K562 (cell line): ENCODE measurements around the gene UBE2M. TPM values are rescaled to one million over a fixed set of nuclear protein-coding genes. Genes with fewer than 3 reads are reported as not detected.

ENCODE experiments used
- CBFA2T3 ChIP-seq: fragments of 450-650 bp; IDR thresholded peaks from 2 replicates; pipeline ENCODE4 v1.6.1; 2017
- DPF2 ChIP-seq: fragments of 450-650 bp; IDR thresholded peaks from 2 replicates; pipeline ENCODE4 v1.6.1; 2016
- E4F1 ChIP-seq: fragments of 250-450 bp; sonication (Bioruptor Pico); IDR thresholded peaks from 2 replicates; pipeline ENCODE4 v1.5.0; 2021; ENCODE audit warnings: mild to moderate bottlenecking, borderline replicate concordance
- ELF4 ChIP-seq: fragments of 450-650 bp; formaldehyde crosslinking; IDR thresholded peaks from 2 replicates; pipeline ENCODE4 v1.4.0; 2022; ENCODE audit warnings: missing genetic modification characterization
- HOMEZ ChIP-seq: fragments of 250-450 bp; sonication (Bioruptor Pico); IDR thresholded peaks from 2 replicates; pipeline ENCODE4 v1.4.0; 2020; ENCODE audit warnings: mild to moderate bottlenecking, moderate library complexity
- LEF1 ChIP-seq: fragments of 450-650 bp; IDR thresholded peaks from 2 replicates; pipeline ENCODE4 v1.6.1; 2016; ENCODE audit warnings: mild to moderate bottlenecking
- MBD1 ChIP-seq: fragments of 250-450 bp; sonication (Bioruptor Pico); IDR thresholded peaks from 2 replicates; pipeline ENCODE4 v1.8.0; 2022; ENCODE audit warnings: inconsistent platforms
- NCOA1 ChIP-seq: fragments of 450-650 bp; IDR thresholded peaks from 2 replicates; pipeline ENCODE4 v1.6.1; 2016; ENCODE audit warnings: low read depth
- NRF1 ChIP-seq, 2 experiments: fragments of 450-650 bp; IDR thresholded peaks in 1 of 2; conservative IDR thresholded peaks in 1 of 2; 2 replicates each; pipeline ENCODE4 v1.6.1; 2014; ENCODE audit warnings: mild to moderate bottlenecking in 2 of 2
- POLR2AphosphoS5 ChIP-seq: IDR thresholded peaks from 2 replicates; pipeline ENCODE4 v1.6.1; 2011; ENCODE audit warnings: mild to moderate bottlenecking, low read depth, low read length, moderate library complexity; ENCODE audit not compliant: control insufficient read depth, insufficient read depth
- RBM34 ChIP-seq: fragments of 200-400 bp; formaldehyde crosslinking; IDR thresholded peaks from 2 replicates; pipeline ENCODE4 v1.6.1; 2018; ENCODE audit warnings: low read length, borderline replicate concordance; ENCODE audit not compliant: insufficient read depth
- SAP30 ChIP-seq: fragments of 200-600 bp; sonication (generic); IDR thresholded peaks from 2 replicates; pipeline ENCODE4 v1.6.1; 2012; ENCODE audit warnings: borderline replicate concordance, low read depth, mild to moderate bottlenecking, moderate library complexity, low read length, control low read depth, inconsistent platforms; ENCODE audit not compliant: insufficient read depth, poor library complexity, severe bottlenecking
- SETDB1 ChIP-seq: IDR thresholded peaks from one replicate; pipeline ENCODE4 v1.6.1; 2012; ENCODE audit warnings: low read length, control low read depth, inconsistent platforms
- SREBF1 ChIP-seq: fragments of 150-350 bp; IDR thresholded peaks from 2 replicates; pipeline ENCODE4 v1.6.1; 2014; ENCODE audit warnings: antibody characterized with exemption, low read depth, low read length, borderline replicate concordance
- TEAD4 ChIP-seq, 2 experiments: sonication (generic) in 1 of 2; formaldehyde crosslinking in 1 of 2; IDR thresholded peaks; 2 replicates each; pipeline versions ENCODE4 v1.6.1 to v1.8.0; 2012 to 2022; ENCODE audit warnings: borderline replicate concordance in 1 of 2, inconsistent platforms in 1 of 2, low read length in 1 of 2, mild to moderate bottlenecking in 1 of 2, missing genetic modification reagents in 1 of 2
- TFAP4 ChIP-seq: sonication (generic); formaldehyde crosslinking; IDR thresholded peaks from 2 replicates; pipeline ENCODE4 v1.8.0; 2022; ENCODE audit warnings: missing genetic modification reagents, mild to moderate bottlenecking, moderate library complexity, borderline replicate concordance
- ZKSCAN8 ChIP-seq: fragments of 200-800 bp; sonication (Bioruptor generic); IDR thresholded peaks from 2 replicates; pipeline ENCODE4 v1.6.1; 2016; ENCODE audit warnings: missing genetic modification characterization, missing compliant biosample characterization
- polyA plus RNA-seq, 8 experiments: library from polyadenylated mRNA; depleted of rRNA in 4 of 8; stranded (reverse) in 5 of 8; unstranded in 3 of 8; fragments of >200 nt; fragmentation: Nextera tagmentation in 2 of 8; fragmentation: Illumina TruSeq in 1 of 8; extraction: Ambion mirVana in 2 of 8; extraction: Trizol in 1 of 8; gene quantifications; 2 replicates each; pipeline versions ENCODE4 v1.2.1 to v1.2.3, GENCODE V29; 2011 to 2014; ENCODE audit warnings: inconsistent platforms in 1 of 8, missing spikeins in 1 of 8
- total RNA-seq, 7 experiments: library from RNA; depleted of rRNA in 6 of 7; stranded (reverse); fragments of >200 nt in 6 of 7; fragmentation: Illumina TruSeq in 2 of 7; extraction: Trizol in 2 of 7; gene quantifications; 2 replicates each; pipeline versions ENCODE4 v1.2.1 to v1.2.3, GENCODE V29; 2011 to 2021; ENCODE audit warnings: low replicate concordance in 1 of 7

UBE2M gene
- total and polyA plus RNA-seq, 9 of the 15 experiments (the other 6 are each of a cell fraction or from before 2014, with no cell fraction given), result 0.92 to 163 (median 85.7) TPM

- no peak for TF ChIP-seq RBM34
- peak; percentile 94 for TF ChIP-seq TFAP4 (CRISPR knock-in tag)
- TF ChIP-seq LEF1, result peak; percentile 90
- peak; percentile 82 for TF ChIP-seq TEAD4 (IDR thresholded peaks at IDR 0.05; ENCODE audit: low read length)
- no peak for TF ChIP-seq TEAD4 (CRISPR knock-in tag; IDR thresholded peaks at IDR 0.05; ENCODE audit: borderline replicate concordance)
- peak; percentile 55 for TF ChIP-seq NCOA1
- TF ChIP-seq ELF4, result no peak
- peak; percentile 74 for TF ChIP-seq DPF2
- no peak for TF ChIP-seq SREBF1
- no peak for TF ChIP-seq SAP30
- peak; percentile 16 to 18; a peak in 1 of 4 replicates for TF ChIP-seq NRF1 (conservative IDR thresholded peaks at IDR 0.05 in 1 of 2, IDR thresholded peaks at IDR 0.05 in 1 of 2)
- no peak for TF ChIP-seq SETDB1
- peak; percentile 51; the same call in 1 of the 2 replicates for TF ChIP-seq POLR2AphosphoS5
- 0 out of 2 replicates have a peak, but pooled peaks have one; percentile 16 for TF ChIP-seq HOMEZ (CRISPR knock-in tag)
- TF ChIP-seq MBD1 (CRISPR knock-in tag), result no peak
- peak; percentile 85 for TF ChIP-seq CBFA2T3
- TF ChIP-seq E4F1 (CRISPR knock-in tag), result no peak
- 0 out of 2 replicates have a peak, but pooled peaks have one; percentile 34 for TF ChIP-seq ZKSCAN8 (CRISPR knock-in tag)
Observed at GRCh38 chr19:58584498-58585441, 26.4 kb upstream of the UBE2M start (continued).
